Adrenal gland (tissue), 12 donors: ENCODE results near the gene PTPRN2. TPM values are rescaled to one million over a fixed set of nuclear protein-coding genes. Genes with fewer than 3 reads are reported as not detected.
"Not testable (repeated sequence)": the region's sequence is repeated elsewhere in the genome, so short reads cannot be mapped to it uniquely, and the experiment has no call there.

Experiments
- DNase-seq, 7 donors: peaks; one replicate each; pipeline ENCODE4 v3.0.0-alpha.2; 2019 to 2020
- H3K27ac ChIP-seq, 5 donors: fragments of 200-600 bp; sonication (generic) in 4 of 5; 1 replicate in 3 of 5; 2 replicates in 2 of 5; pipeline versions ENCODE4 v1.5.1 to v1.8.0; 2016 to 2020; ENCODE audit warnings: mild to moderate bottlenecking in 1 of 5
- H3K27me3 ChIP-seq: fragments of 200-600 bp; 2 replicates; pipeline ENCODE4 v1.8.0; 2021
- H3K36me3 ChIP-seq, 2 donors: fragments of 200-600 bp; replicated peaks in 1 of 2; 1 replicate in 1 of 2; 2 replicates in 1 of 2; pipeline versions ENCODE4 v1.5.1 to v1.8.0; 2018 to 2022
- H3K4me1 ChIP-seq, 2 donors: fragments of 200-600 bp; replicated peaks in 1 of 2; 1 replicate in 1 of 2; 2 replicates in 1 of 2; pipeline versions ENCODE4 v1.5.1 to v1.8.0; 2018 to 2021
- H3K4me3 ChIP-seq, 4 donors: fragments of 200-600 bp; sonication (generic) in 3 of 4; one replicate each; pipeline ENCODE4 v1.5.1; 2016 to 2018
- H3K9me3 ChIP-seq, 3 donors: fragments of 200-600 bp; sonication (generic) in 1 of 3; replicated peaks in 1 of 3; 1 replicate in 2 of 3; 2 replicates in 1 of 3; pipeline versions ENCODE4 v1.5.1 to v1.8.0; 2016 to 2021
- POLR2A ChIP-seq, 2 donors: fragments of 450-650 bp; IDR thresholded peaks; one replicate each; pipeline ENCODE4 v1.6.1; 2017; ENCODE audit warnings: antibody characterized with exemption in 2 of 2, mild to moderate bottlenecking in 2 of 2, moderate library complexity in 1 of 2
- WGBS, 4 donors: extraction: QIAGEN DNeasy Blood & Tissue Kit in 2 of 4; methylation state at CpG; one replicate each; pipeline versions ENCODE4 v1.1.5 to v1.1.7; 2013 to 2017; 5-methylcytosine and 5-hydroxymethylcytosine counted together
- intact Hi-C, 2 donors: fragments of 100-400 bp; cut with DNase I; formaldehyde crosslinking; loops; one replicate each; pipeline versions ENCODE4 v1.14.1 to v1.15.0; 2022 to 2023
- polyA plus RNA-seq, 3 donors: library from polyadenylated mRNA; stranded (reverse); fragments of 200-250 nt in 2 of 3; fragments of 350-450 nt in 1 of 3; fragmentation: Illumina TruSeq in 1 of 3; extraction: RNeasy Lipid Tissue Mini Kit (QIAGEN cat#74804) in 1 of 3; gene quantifications; one replicate each; pipeline ENCODE4 v1.2.3, GENCODE V29; 2013 to 2014
- total RNA-seq, 9 donors: library from RNA; depleted of rRNA in 4 of 9; stranded (reverse); fragments of >200 nt in 4 of 9; fragments of 120-200 nt in 1 of 9; fragmentation: NEBNext Ultra II Directional in 1 of 9; extraction: Animal tissue kit (Norgen Biotek cat#: 25700) in 1 of 9; gene quantifications; one replicate each; pipeline versions ENCODE4 v1.1.0 to v1.2.4, GENCODE V29; 2013 to 2023
- TF ChIP-seq, protein P1 (sequence below), 6 experiments: fragments of 450-650 bp in 4 of 6; fragments of 200-600 bp in 2 of 6; sonication (generic) in 1 of 6; IDR thresholded peaks; 1 replicate in 5 of 6; 2 replicates in 1 of 6; pipeline versions ENCODE4 v1.5.1 to v1.8.0; 2016 to 2021; ENCODE audit warnings: antibody characterized with exemption in 6 of 6, mild to moderate bottlenecking in 2 of 6, moderate library complexity in 1 of 6
- donor health status: healthy with polysubstance abuse.
- donor health status: Bipolar disorder and iron deficiency.
- donor health status: DM: yes; HTN: yes; CAD: no.
- donor health status: DM: no; HTN: no; CAD: no.
- donor health status: DM: no; HTN: no; CAD: no.
- donor health status: DM: yes; HTN: yes; CAD: no.

PTPRN2 gene
- total and polyA plus RNA-seq, 12 donors, result 2.2 to 16.2 (median 3.4) TPM

DNA sequence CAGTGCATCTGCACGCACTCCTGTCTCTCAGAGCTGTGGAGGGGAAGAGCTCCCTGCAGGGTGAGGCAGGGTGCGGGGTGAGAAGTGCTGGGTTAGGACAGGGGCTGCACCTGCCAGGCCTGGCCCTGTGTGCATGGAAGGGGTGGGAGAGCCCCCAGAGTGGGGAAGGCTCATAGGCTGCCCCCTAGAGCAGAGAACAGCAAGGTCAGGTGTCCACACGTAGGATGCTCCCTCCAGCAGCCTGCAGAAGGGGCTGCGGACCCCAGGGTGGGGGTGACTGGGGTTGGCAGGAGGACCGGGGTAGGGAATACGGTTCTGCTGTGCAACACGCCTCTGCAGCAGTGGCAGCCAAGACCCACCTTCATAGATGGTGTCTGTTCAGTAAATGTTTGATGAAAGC lies 208.6 kb downstream of the PTPRN2 start:
- Histone ChIP-seq H3K27ac (no peak overlapping the region), H3K27me3 (no peaks in the 10 kb centered on the region), H3K4me3 (no peak overlapping the region), H3K36me3 (no peaks in the 10 kb centered on the region), H3K4me1 (no peaks in the 10 kb centered on the region), H3K9me3 (no peaks in the 10 kb centered on the region)
- 79 to 85% (median 83%) methylated on average over 6 to 7 of the region's 7 CpGs for WGBS, 4 donors
- TF ChIP-seq, protein P1, sequence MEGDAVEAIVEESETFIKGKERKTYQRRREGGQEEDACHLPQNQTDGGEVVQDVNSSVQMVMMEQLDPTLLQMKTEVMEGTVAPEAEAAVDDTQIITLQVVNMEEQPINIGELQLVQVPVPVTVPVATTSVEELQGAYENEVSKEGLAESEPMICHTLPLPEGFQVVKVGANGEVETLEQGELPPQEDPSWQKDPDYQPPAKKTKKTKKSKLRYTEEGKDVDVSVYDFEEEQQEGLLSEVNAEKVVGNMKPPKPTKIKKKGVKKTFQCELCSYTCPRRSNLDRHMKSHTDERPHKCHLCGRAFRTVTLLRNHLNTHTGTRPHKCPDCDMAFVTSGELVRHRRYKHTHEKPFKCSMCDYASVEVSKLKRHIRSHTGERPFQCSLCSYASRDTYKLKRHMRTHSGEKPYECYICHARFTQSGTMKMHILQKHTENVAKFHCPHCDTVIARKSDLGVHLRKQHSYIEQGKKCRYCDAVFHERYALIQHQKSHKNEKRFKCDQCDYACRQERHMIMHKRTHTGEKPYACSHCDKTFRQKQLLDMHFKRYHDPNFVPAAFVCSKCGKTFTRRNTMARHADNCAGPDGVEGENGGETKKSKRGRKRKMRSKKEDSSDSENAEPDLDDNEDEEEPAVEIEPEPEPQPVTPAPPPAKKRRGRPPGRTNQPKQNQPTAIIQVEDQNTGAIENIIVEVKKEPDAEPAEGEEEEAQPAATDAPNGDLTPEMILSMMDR (IDR thresholded peaks at IDR 0.05), result no peak
- TF ChIP-seq POLR2A (IDR thresholded peaks at IDR 0.05), result no peak
- intact Hi-C loops, result no loop called here
- DNase-seq, result no peak

DNA sequence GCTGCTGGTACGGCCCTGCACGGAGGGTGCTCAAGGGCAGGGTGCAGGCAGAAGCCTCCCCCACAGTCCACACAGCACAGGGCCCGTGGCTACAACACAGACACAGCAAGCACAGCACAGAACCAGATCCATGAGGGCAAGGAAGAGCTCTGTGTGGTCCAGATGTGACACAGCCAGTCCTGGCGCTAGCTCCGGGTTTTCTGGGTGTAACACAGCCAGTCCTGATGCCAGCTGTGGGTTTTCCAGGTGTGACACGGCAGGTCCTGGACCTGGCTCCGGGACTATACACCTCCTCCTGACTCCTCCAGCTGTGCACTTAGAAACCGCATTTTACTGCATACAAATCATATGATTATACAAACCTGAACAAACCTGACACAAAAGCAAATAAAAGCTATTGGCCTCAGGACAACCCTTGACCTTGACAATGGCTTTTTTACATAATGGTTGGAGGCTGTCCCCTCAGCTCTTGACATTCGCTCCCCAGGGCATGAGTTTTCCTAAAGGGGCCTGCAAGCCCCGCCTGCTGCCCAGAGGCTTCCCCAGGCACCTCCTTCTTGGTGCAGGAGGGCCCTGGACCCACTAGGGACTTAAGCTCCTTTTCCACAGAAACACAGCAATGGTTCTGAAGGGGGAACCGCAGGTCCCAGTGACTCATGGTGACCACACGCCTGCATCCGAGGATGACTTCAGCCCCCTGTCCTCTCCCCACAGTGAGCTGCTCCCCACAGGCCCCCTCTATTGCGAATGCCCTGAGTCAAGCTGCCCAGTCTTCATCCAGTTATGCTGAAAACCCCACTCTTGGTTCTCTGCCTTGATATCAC lies 209.6 kb downstream of the PTPRN2 start:
- TF ChIP-seq, protein P1 (IDR thresholded peaks at IDR 0.05), result no peak
- no peak for TF ChIP-seq POLR2A (IDR thresholded peaks at IDR 0.05)
- no peak for DNase-seq
- Histone ChIP-seq H3K4me1 (no peaks in the 10 kb centered on the region), H3K9me3 (no peaks in the 10 kb centered on the region), H3K4me3 (no peak overlapping the region), H3K36me3 (no peaks in the 10 kb centered on the region), H3K27ac (no peak overlapping the region), H3K27me3 (no peaks in the 10 kb centered on the region)
- intact Hi-C loops, result no loop called here
- 66 to 89% (median 68%) methylated on average over 7 to 14 of the region's 14 CpGs for WGBS, 4 donors

DNA sequence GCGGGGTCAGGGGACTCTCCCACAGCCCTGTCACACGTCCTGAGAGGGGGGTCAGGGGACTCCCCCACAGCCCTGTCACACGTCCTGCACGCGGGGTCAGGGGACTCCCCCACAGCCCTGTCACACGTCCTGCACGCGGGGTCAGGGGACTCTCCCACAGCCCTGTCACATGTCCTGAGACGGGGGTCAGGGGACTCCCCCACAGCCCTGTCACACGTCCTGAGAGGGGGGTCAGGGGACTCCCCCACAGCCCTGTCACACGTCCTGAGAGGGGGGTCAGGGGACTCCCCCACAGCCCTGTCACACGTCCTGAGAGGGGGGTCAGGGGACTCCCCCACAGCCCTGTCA lies 210.8 kb downstream of the PTPRN2 start:
- DNase-seq, H3K27me3 ChIP-seq, H3K27ac ChIP-seq, H3K4me3 ChIP-seq, H3K36me3 ChIP-seq, H3K4me1 ChIP-seq, H3K9me3 ChIP-seq, intact Hi-C loops: not testable (repeated sequence)
- WGBS, 4 donors, result 50 to 71% methylated on average over 5 to 10 of the region's 12 CpGs; no CpG with 5 or more reads in 2 of the 4 donors

DNA sequence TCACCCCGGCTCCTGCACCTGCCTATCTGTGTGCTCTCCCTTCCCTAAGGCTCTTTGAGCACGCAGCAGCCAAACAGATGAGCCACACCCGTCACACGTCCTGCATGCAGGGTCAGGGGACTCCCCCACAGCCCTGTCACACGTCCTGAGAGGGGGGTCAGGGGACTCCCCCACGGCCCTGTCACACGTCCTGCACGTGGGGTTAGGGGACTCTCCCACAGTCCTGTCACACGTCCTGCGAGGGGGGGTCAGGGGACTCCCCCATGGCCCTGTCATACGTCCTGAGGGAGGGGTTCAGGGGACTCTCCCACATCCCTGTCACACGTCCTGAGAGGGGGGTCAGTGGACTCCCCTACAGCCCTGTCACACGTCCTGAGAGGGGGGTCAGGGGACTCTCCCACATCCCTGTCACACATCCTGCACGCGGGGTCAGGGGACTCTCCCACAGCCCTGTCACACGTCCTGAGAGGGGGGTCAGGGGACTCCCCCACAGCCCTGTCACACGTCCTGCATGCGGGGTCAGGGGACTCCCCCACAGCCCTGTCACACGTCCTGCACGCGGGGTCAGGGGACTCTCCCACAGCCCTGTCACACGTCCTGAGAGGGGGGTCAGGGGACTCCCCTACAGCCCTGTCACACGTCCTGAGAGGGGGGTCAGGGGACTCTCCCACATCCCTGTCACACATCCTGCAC lies 211.3 kb downstream of the PTPRN2 start:
- intact Hi-C loops, H3K9me3 ChIP-seq, H3K4me3 ChIP-seq, DNase-seq, H3K4me1 ChIP-seq, H3K36me3 ChIP-seq, H3K27ac ChIP-seq, H3K27me3 ChIP-seq: not testable (repeated sequence)
- 56 to 66% (median 59%) methylated on average over 4 to 22 of the region's 23 CpGs; no CpG with 5 or more reads in 1 of the 4 donors for WGBS, 4 donors

DNA sequence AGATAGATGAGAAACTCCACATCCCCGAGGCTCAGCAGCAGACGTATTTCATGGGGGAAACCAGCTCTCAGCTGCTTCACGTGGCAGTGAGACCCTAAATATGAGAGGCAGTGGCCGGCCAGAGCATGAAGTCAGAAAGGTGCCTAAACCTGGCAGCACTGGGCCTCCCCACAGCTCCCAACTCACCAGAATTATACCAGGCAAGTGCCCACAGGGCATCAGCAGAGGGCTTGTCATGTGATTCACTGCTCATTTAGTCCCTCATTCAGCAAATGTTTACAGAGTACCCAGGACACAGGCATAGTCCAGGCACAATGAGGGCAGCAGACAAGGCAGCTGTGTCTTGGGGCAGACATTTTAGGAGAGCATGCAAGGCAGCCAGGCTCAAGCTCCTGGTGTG lies 212.6 kb downstream of the PTPRN2 start:
- intact Hi-C loops, result no loop called here
- WGBS, 4 donors, result 46 to 72% (median 62%) methylated on average over 3 to 4 of the region's 4 CpGs
- no peaks in the 10 kb centered on the region for H3K27me3 ChIP-seq
- TF ChIP-seq POLR2A (IDR thresholded peaks at IDR 0.05), result no peak
- TF ChIP-seq, protein P1 (IDR thresholded peaks at IDR 0.05), result no peak
- H3K9me3 ChIP-seq, result no peaks in the 10 kb centered on the region
- no peaks in the 10 kb centered on the region for H3K4me1 ChIP-seq
- H3K4me3 ChIP-seq, result no peak overlapping the region
- H3K27ac ChIP-seq, result no peak overlapping the region
- H3K36me3 ChIP-seq, result no peaks in the 10 kb centered on the region
- no peak for DNase-seq
